ENCODE data around the gene EPS15.

GRCh38 chr1:51491166-51491981, 27.7 kb downstream of the EPS15 start:
- TF ChIP-seq POU6F1 (CRISPR knock-in tag; IDR thresholded peaks at IDR 0.05; ENCODE audit: borderline replicate concordance, low read depth) (no peak), PPARA (CRISPR knock-in tag; IDR thresholded peaks at IDR 0.05; ENCODE audit: borderline replicate concordance) (no peak), TCF4 (CRISPR knock-in tag; IDR thresholded peaks at IDR 0.05; ENCODE audit: borderline replicate concordance) (no peak), CREB5 (CRISPR knock-in tag; IDR thresholded peaks at IDR 0.05; ENCODE audit: low read depth) (no peak), BACH2 (CRISPR knock-in tag; IDR thresholded peaks at IDR 0.05; ENCODE audit: borderline replicate concordance) (no peak), CSDC2 (CRISPR knock-in tag; IDR thresholded peaks at IDR 0.05) (no peak), ZFP30 (CRISPR knock-in tag; IDR thresholded peaks at IDR 0.05) (no peak), TSHZ2 (CRISPR knock-in tag; IDR thresholded peaks at IDR 0.05) (no peak), ZNF70 (CRISPR knock-in tag; IDR thresholded peaks at IDR 0.05) (no peak), RARB (CRISPR knock-in tag; IDR thresholded peaks at IDR 0.05) (no peak), SNAI2 (CRISPR knock-in tag; IDR thresholded peaks at IDR 0.05) (no peak), ZNF565 (CRISPR knock-in tag; conservative IDR thresholded peaks at IDR 0.05; ENCODE audit: low read depth) (no peak), ARNTL (CRISPR knock-in tag; IDR thresholded peaks at IDR 0.05; ENCODE audit: borderline replicate concordance, low read depth) (no peak)
